Measurements from ENCODE around the gene VTI1A. TPM values are rescaled to one million over a fixed set of nuclear protein-coding genes. Genes with fewer than 3 reads are reported as not detected.

VTI1A gene
- total and polyA plus RNA-seq, 2 of the 8 experiments (the other 6 are each of a cell fraction or from before 2014, with no cell fraction given): 6.0 to 20.0 TPM

- DNase-seq (ENCODE audit: low read depth in 1 of 2, low spot score in 2 of 2): no peak
- POLR2A ChIA-PET (ENCODE audit: partially characterized antibody): interaction anchor here (0.9 kb wide), 1 partner anchor 13 kb away, joined by 3 read pairs; no protein-coding TSS in a partner anchor
- TF ChIP-seq CBX8 (IDR thresholded peaks at IDR 0.05; ENCODE audit: borderline replicate concordance, low read depth, low read length): no peak
- no peak for TF ChIP-seq POLR2AphosphoS5 (IDR thresholded peaks at IDR 0.05; ENCODE audit: low read depth, low read length)
- TF ChIP-seq E2F6 (IDR thresholded peaks at IDR 0.05): no peak
- no peak for TF ChIP-seq SP2 (IDR thresholded peaks at IDR 0.05; ENCODE audit: low read length)
- TF ChIP-seq CTBP2 (IDR thresholded peaks at IDR 0.05; ENCODE audit: borderline replicate concordance, insufficient read depth, insufficient read length, low read length): no peak
- TF ChIP-seq SP4 (IDR thresholded peaks at IDR 0.05; ENCODE audit: low read length): no peak
- TF ChIP-seq BCL11A (IDR thresholded peaks at IDR 0.05; ENCODE audit: low read depth in 2 of 2, low read length in 2 of 2): no peak
- TF ChIP-seq SUZ12 (IDR thresholded peaks at IDR 0.05; ENCODE audit: low read length): no peak
- no peak for TF ChIP-seq RAD21 (IDR thresholded peaks at IDR 0.05 in 1 of 2, conservative IDR thresholded peaks at IDR 0.05 in 1 of 2; ENCODE audit: low read depth in 2 of 2, low read length in 2 of 2)
- no peak for TF ChIP-seq NRF1 (IDR thresholded peaks at IDR 0.05; ENCODE audit: low read depth, low read length)
- TF ChIP-seq CHD1 (IDR thresholded peaks at IDR 0.05; ENCODE audit: low read depth, low read length): no peak
- no peak for TF ChIP-seq SRF (IDR thresholded peaks at IDR 0.05; ENCODE audit: low read depth, low read length)
- TF ChIP-seq PHF8 (conservative IDR thresholded peaks at IDR 0.05; ENCODE audit: low read depth, low read length): no peak
- TF ChIP-seq MAFK (IDR thresholded peaks at IDR 0.05; ENCODE audit: low read depth, low read length): no peak
- no peak for TF ChIP-seq ASH2L (IDR thresholded peaks at IDR 0.05; ENCODE audit: low read length)
These were observed 42.4 kb upstream of the VTI1A start for GRCh38 chr10:112404617-112405016.

More at GRCh38 chr10:112404617-112405016, 42.4 kb upstream of the VTI1A start:
- H2AK5ac ChIP-seq (ENCODE audit: low read depth, low read length): no peak overlapping the region
- no peak overlapping the region for H4K5ac ChIP-seq (ENCODE audit: insufficient read length, low read depth, low read length)
- no peak overlapping the region for H2BK5ac ChIP-seq (ENCODE audit: low read depth, low read length)
- no peak overlapping the region for H3K18ac ChIP-seq (ENCODE audit: extremely low read depth, low read length)
- no peak overlapping the region for H3K4me3 ChIP-seq (ENCODE audit: extremely low read depth in 1 of 4, insufficient read depth in 2 of 4, low read depth in 3 of 4, low read length in 4 of 4)
- H3K4ac ChIP-seq (replicated peaks; ENCODE audit: insufficient read length, low read depth, low read length): no peak overlapping the region
- no peak overlapping the region for H2AFZ ChIP-seq (ENCODE audit: low read length)
- H3K4me1 ChIP-seq (replicated peaks in 1 of 4; ENCODE audit: control insufficient read depth in 3 of 4, insufficient read depth in 4 of 4, low read length in 3 of 4): no peaks in the 10 kb centered on the region
- no peaks in the 10 kb centered on the region for H3K23me2 ChIP-seq (ENCODE audit: low read depth, low read length)
- no peaks in the 10 kb centered on the region for H3K9me3 ChIP-seq (ENCODE audit: insufficient read depth in 2 of 2, low read depth in 1 of 2, low read length in 1 of 2)
- no peak overlapping the region for H3K23ac ChIP-seq (ENCODE audit: insufficient read length)
- H2BK12ac ChIP-seq (ENCODE audit: low read depth, low read length): no peak overlapping the region
- CTCF ChIA-PET (ENCODE audit: partially characterized antibody): no interaction called here
- H3K9ac ChIP-seq (replicated peaks in 1 of 4; ENCODE audit: extremely low read depth in 1 of 4, low read depth in 3 of 4, low read length in 3 of 4): no peak overlapping the region
- no peaks in the 10 kb centered on the region for H3K27me3 ChIP-seq (replicated peaks in 1 of 4; ENCODE audit: control insufficient read depth in 3 of 4, extremely low read depth in 1 of 4, insufficient read depth in 3 of 4, low read length in 3 of 4)
- H4K91ac ChIP-seq (replicated peaks; ENCODE audit: insufficient read length, low read length): no peak overlapping the region
- H3K79me1 ChIP-seq (ENCODE audit: low read depth, low read length): no peaks in the 10 kb centered on the region
- H2BK20ac ChIP-seq (ENCODE audit: low read length): no peak overlapping the region
- H3K56ac ChIP-seq (replicated peaks; ENCODE audit: insufficient read length, low read depth, low read length): no peak overlapping the region
- H2BK15ac ChIP-seq (ENCODE audit: low read length): no peak overlapping the region
- no peaks in the 10 kb centered on the region for H3K36me3 ChIP-seq (ENCODE audit: control insufficient read depth in 2 of 4, insufficient read depth in 4 of 4, low read length in 3 of 4)
- no peak overlapping the region for H2BK120ac ChIP-seq (replicated peaks; ENCODE audit: low read depth, low read length)
- H3K79me2 ChIP-seq (ENCODE audit: control insufficient read depth in 1 of 2, insufficient read depth in 2 of 2, low read length in 2 of 2): no peaks in the 10 kb centered on the region
- no peak overlapping the region for H3K27ac ChIP-seq (ENCODE audit: low read depth, low read length)
- no peak for FAIRE-seq
- no peak overlapping the region for H3K14ac ChIP-seq (ENCODE audit: insufficient read length)
- 81% methylated on average over 3 of the region's 3 CpGs; no CpG with 5 or more reads in 1 of the 2 experiments for WGBS, 2 experiments (ENCODE audit: extremely low coverage in 1 of 2, insufficient coverage in 1 of 2, insufficient read length in 1 of 2, insufficient replicate concordance in 2 of 2, low coverage in 1 of 2, low lambda C conversion rate in 2 of 2, missing lambda C conversion rate in 1 of 2)
- H4K8ac ChIP-seq (ENCODE audit: extremely low read depth, insufficient read depth, low read length): no peak overlapping the region
- H3K4me2 ChIP-seq (ENCODE audit: insufficient read depth in 1 of 2, low read depth in 2 of 2, low read length in 2 of 2): no peak overlapping the region
- H4K20me1 ChIP-seq (replicated peaks in 1 of 2; ENCODE audit: control insufficient read depth in 1 of 2, insufficient read depth in 2 of 2, low read length in 2 of 2): no peaks in the 10 kb centered on the region
